IMR-90 (cell line): Measurements from ENCODE around the gene EMC9. TPM values are rescaled to one million over a fixed set of nuclear protein-coding genes. Genes with fewer than 3 reads are reported as not detected.

Experiments
- ATAC-seq: fragments of 200-7000 bp; cut with Tn5 transposase; 2 replicates; pipeline ENCODE4 v1.9.1; 2020; ENCODE audit warnings: low read depth, mild to moderate bottlenecking, moderate library complexity
- BruUV-seq: library from RNA; stranded (reverse); fragments of 400-500 nt; replicated peaks from 2 replicates; lab custom pipeline; 2021; lab: Mats Ljungman, UMichigan
- CTCF ChIA-PET: fragments of 300-600 bp; formaldehyde crosslinking; extraction: SDS; loops from one replicate; lab custom pipeline; 2021; ENCODE audit warnings: antibody characterized with exemption; lab: Yijun Ruan, JAX
- POLR2A ChIA-PET: fragments of 300-600 bp; sonication (Branson Sonifier 250); formaldehyde crosslinking; loops from one replicate; lab custom pipeline; 2022; ENCODE audit warnings: antibody characterized with exemption; ENCODE audit not compliant: unreplicated experiment; lab: Charles Lee
- DNase-seq: peaks from one replicate; pipeline ENCODE4 v3.0.0; 2013
- H2AFZ ChIP-seq: replicated peaks from 2 replicates; pipeline ENCODE3; 2013; ENCODE audit warnings: low read length, mild to moderate bottlenecking; ENCODE audit not compliant: poor library complexity
- H2AK5ac ChIP-seq: 2 replicates; pipeline ENCODE4 v1.6.1; 2013; ENCODE audit warnings: low read depth, low read length, inconsistent platforms
- H2AK9ac ChIP-seq: replicated peaks from 2 replicates; pipeline ENCODE3; 2013; ENCODE audit warnings: mild to moderate bottlenecking, low read depth, low read length, moderate library complexity; ENCODE audit not compliant: poor library complexity
- H2BK120ac ChIP-seq: 2 replicates; pipeline ENCODE4 v1.6.1; 2013; ENCODE audit warnings: low read depth, low read length, inconsistent platforms
- H2BK15ac ChIP-seq: 3 replicates; pipeline ENCODE4 v1.6.1; 2013; ENCODE audit warnings: low read depth, low read length, inconsistent platforms
- H2BK20ac ChIP-seq: 2 replicates; pipeline ENCODE4 v1.6.1; 2013; ENCODE audit warnings: low read depth, mild to moderate bottlenecking, inconsistent platforms, low read length, moderate library complexity
- H2BK5ac ChIP-seq: 2 replicates; pipeline ENCODE4 v1.6.1; 2013; ENCODE audit warnings: mild to moderate bottlenecking, low read depth, low read length, inconsistent platforms; ENCODE audit not compliant: poor library complexity, severe bottlenecking
- H3K14ac ChIP-seq: replicated peaks from 2 replicates; pipeline ENCODE4 v1.6.1; 2013; ENCODE audit warnings: low read depth, low read length, inconsistent platforms
- H3K18ac ChIP-seq: 2 replicates; pipeline ENCODE4 v1.6.1; 2013; ENCODE audit warnings: low read depth, low read length, control low read depth
- H3K23ac ChIP-seq: 2 replicates; pipeline ENCODE4 v1.6.1; 2013; ENCODE audit warnings: low read depth, low read length, inconsistent platforms
- H3K27ac ChIP-seq: 2 replicates; pipeline ENCODE4 v1.5.1; 2013; ENCODE audit warnings: mild to moderate bottlenecking, control low read depth, low read length; ENCODE audit not compliant: insufficient read depth
- H3K27me3 ChIP-seq: 2 replicates; pipeline ENCODE4 v1.6.1; 2013; ENCODE audit warnings: low read length; ENCODE audit not compliant: control insufficient read depth, insufficient read depth
- H3K36me3 ChIP-seq: 2 replicates; pipeline ENCODE4 v1.6.1; 2013; ENCODE audit warnings: low read length, mixed read lengths; ENCODE audit not compliant: control insufficient read depth, insufficient read depth
- H3K4ac ChIP-seq: 2 replicates; pipeline ENCODE4 v1.6.1; 2013; ENCODE audit warnings: low read depth, low read length, inconsistent platforms
- H3K4me1 ChIP-seq: 2 replicates; pipeline ENCODE4 v1.6.1; 2013; ENCODE audit warnings: low read length, mixed read lengths; ENCODE audit not compliant: control insufficient read depth, insufficient read depth
- H3K4me2 ChIP-seq: 2 replicates; pipeline ENCODE4 v1.6.1; 2013; ENCODE audit warnings: low read depth, mild to moderate bottlenecking, control low read depth, low read length, moderate library complexity
- H3K4me3 ChIP-seq: 2 replicates; pipeline ENCODE4 v1.5.1; 2013; ENCODE audit warnings: low read depth, mild to moderate bottlenecking, control low read depth, low read length, moderate library complexity; ENCODE audit not compliant: insufficient read depth
- H3K56ac ChIP-seq: 2 replicates; pipeline ENCODE4 v1.6.1; 2013; ENCODE audit warnings: low read length, inconsistent platforms; ENCODE audit not compliant: insufficient read depth; ENCODE audit errors: extremely low read depth
- H3K79me1 ChIP-seq, 2 experiments: 2 replicates each; pipeline ENCODE4 v1.6.1; 2013; ENCODE audit warnings: low read length in 2 of 2, inconsistent platforms in 1 of 2, low read depth in 1 of 2
- H3K9ac ChIP-seq: 2 replicates; pipeline ENCODE4 v1.6.1; 2013; ENCODE audit warnings: low read depth, low read length, control low read depth
- H3K9me1 ChIP-seq: 2 replicates; pipeline ENCODE4 v1.6.1; 2013; ENCODE audit warnings: low read length, inconsistent platforms; ENCODE audit not compliant: insufficient read depth
- H3K9me3 ChIP-seq: 2 replicates; pipeline ENCODE4 v1.6.1; 2013; ENCODE audit warnings: low read length; ENCODE audit not compliant: control insufficient read depth, insufficient read depth
- H4K20me1 ChIP-seq: 2 replicates; pipeline ENCODE4 v1.6.1; 2013; ENCODE audit warnings: low read length, inconsistent platforms; ENCODE audit not compliant: insufficient read depth
- H4K5ac ChIP-seq: 2 replicates; pipeline ENCODE4 v1.6.1; 2013; ENCODE audit warnings: mild to moderate bottlenecking, low read depth, low read length, control low read depth
- H4K8ac ChIP-seq, 2 experiments: 2 replicates each; pipeline ENCODE4 v1.6.1; 2013; ENCODE audit warnings: low read depth in 2 of 2, low read length in 2 of 2, control low read depth in 1 of 2, inconsistent platforms in 1 of 2
- H4K91ac ChIP-seq: 2 replicates; pipeline ENCODE4 v1.6.1; 2013; ENCODE audit warnings: low read depth, low read length, inconsistent platforms; ENCODE audit not compliant: insufficient read depth
- BHLHE40 ChIP-seq: fragments of 150-350 bp; IDR thresholded peaks from 2 replicates; pipeline ENCODE4 v1.6.1; 2016; ENCODE audit warnings: mild to moderate bottlenecking, low read depth, low read length
- CEBPB ChIP-seq: IDR thresholded peaks from 2 replicates; pipeline ENCODE4 v1.6.1; 2012; ENCODE audit warnings: low read depth, low read length, improper control_type of control experiment
- ELK1 ChIP-seq: fragments of 150-350 bp; IDR thresholded peaks from 2 replicates; pipeline ENCODE4 v1.6.1; 2016; ENCODE audit warnings: low read depth, mild to moderate bottlenecking, low read length, moderate library complexity, borderline replicate concordance
- FOS ChIP-seq: fragments of 150-350 bp; IDR thresholded peaks from 2 replicates; pipeline ENCODE4 v1.6.1; 2016; ENCODE audit warnings: low read depth, low read length
- MAZ ChIP-seq: IDR thresholded peaks from 2 replicates; pipeline ENCODE4 v1.6.1; 2012; ENCODE audit warnings: low read depth, mild to moderate bottlenecking, low read length, improper control_type of control experiment, moderate library complexity, borderline replicate concordance
- MXI1 ChIP-seq: IDR thresholded peaks from 2 replicates; pipeline ENCODE4 v1.6.1; 2012; ENCODE audit warnings: low read depth, mild to moderate bottlenecking, low read length, moderate library complexity, borderline replicate concordance
- NFE2L2 ChIP-seq: fragments of 150-350 bp; IDR thresholded peaks from 2 replicates; pipeline ENCODE4 v1.6.1; 2016; ENCODE audit warnings: low read depth, mild to moderate bottlenecking, low read length
- POLR2A ChIP-seq: IDR thresholded peaks from 2 replicates; pipeline ENCODE4 v1.6.1; 2012; ENCODE audit warnings: mild to moderate bottlenecking, low read depth, low read length
- RAD21 ChIP-seq: IDR thresholded peaks from 2 replicates; pipeline ENCODE4 v1.6.1; 2012; ENCODE audit warnings: low read length, improper control_type of control experiment
- RFX5 ChIP-seq: IDR thresholded peaks from 2 replicates; pipeline ENCODE4 v1.8.0; 2012; ENCODE audit warnings: low read depth, mild to moderate bottlenecking, low read length, moderate library complexity
- SMC3 ChIP-seq: fragments of 150-350 bp; IDR thresholded peaks from 2 replicates; pipeline ENCODE4 v1.6.1; 2016; ENCODE audit warnings: low read depth, mild to moderate bottlenecking, antibody characterized with exemption, low read length, moderate library complexity
- WGBS, 2 experiments: methylation state at CpG; one replicate each; pipeline versions ENCODE4 v1.1.5 to v1.1.7; 2013; ENCODE audit warnings: missing lambda C conversion rate in 2 of 2; ENCODE audit not compliant: insufficient read length in 1 of 2; ENCODE audit errors: extremely low coverage in 2 of 2; 5-methylcytosine and 5-hydroxymethylcytosine counted together
- dilution Hi-C: fragments of 300-500 bp; cut with HindIII; formaldehyde crosslinking; loops from one replicate; pipeline ENCODE4 v1.14.3; 2018; ENCODE audit warnings: low sequenced_read_pairs; ENCODE audit not compliant: unreplicated experiment
- in situ Hi-C: fragments of 300-500 bp; cut with MboI; formaldehyde crosslinking; loops from 3 replicates; pipeline ENCODE4 v1.14.3; 2019; ENCODE audit warnings: low sequenced_read_pairs, inconsistent platforms, mixed read lengths
- intact Hi-C: fragments of 100-400 bp; cut with micrococcal nuclease; formaldehyde crosslinking; loops from 2 replicates; pipeline ENCODE4 v1.10.0; 2022
- polyA plus RNA-seq, 3 experiments: library from polyadenylated mRNA; depleted of rRNA; stranded (reverse); fragments of >200 nt; gene quantifications; 2 replicates each; pipeline ENCODE4 v1.2.3, GENCODE V29; 2012; ENCODE audit warnings: low replicate concordance in 1 of 3
- total RNA-seq: library from RNA; depleted of rRNA; stranded (reverse); fragments of >200 nt; gene quantifications from 2 replicates; pipeline ENCODE4 v1.2.3, GENCODE V29; 2012
- TF ChIP-seq, protein P1 (sequence below): conservative IDR thresholded peaks from 2 replicates; pipeline ENCODE4 v1.5.1; 2012; ENCODE audit warnings: mild to moderate bottlenecking, low read depth, low read length, improper control_type of control experiment

Gene EMC9
- total and polyA plus RNA-seq, 2 of the 4 experiments (the other 2 are of a cell fraction), result 15.1 to 19.2 TPM

DNA sequence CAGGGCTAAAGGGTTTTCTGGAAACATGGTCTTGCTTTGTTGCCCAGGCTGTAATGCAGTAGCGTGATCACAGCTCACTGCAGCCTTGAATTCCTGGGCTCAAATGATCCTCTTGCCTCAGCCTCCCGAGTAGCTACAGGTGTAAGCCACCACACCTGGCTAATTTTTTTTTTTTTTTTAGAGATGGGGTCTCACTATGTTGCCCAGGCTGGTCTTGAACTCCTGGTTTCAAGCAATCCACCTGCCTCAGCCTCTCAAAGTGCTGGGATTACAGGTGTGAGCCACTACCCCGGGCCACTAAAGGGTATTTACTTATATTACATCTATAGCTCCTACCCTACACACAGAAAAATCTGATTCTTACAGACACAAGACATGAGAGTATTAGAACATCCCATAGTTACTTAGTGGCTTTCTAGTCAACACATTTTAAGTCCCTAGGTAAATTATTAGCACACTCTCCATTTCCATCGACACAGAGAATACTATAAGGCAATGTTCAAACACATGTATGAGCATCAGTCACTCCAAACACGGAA, 33.0 kb downstream of the EMC9 start:
- Histone ChIP-seq H4K20me1 (no peaks in the 10 kb centered on the region), H3K4me2 (no peak overlapping the region), H2BK120ac (no peak overlapping the region), H3K79me1 (no peaks in the 10 kb centered on the region), H3K9ac (no peak overlapping the region), H4K5ac (no peak overlapping the region), H3K4me1 (no peaks in the 10 kb centered on the region), H3K23ac (no peak overlapping the region), H4K91ac (no peak overlapping the region), H2BK15ac (no peak overlapping the region), H2BK20ac (no peak overlapping the region), H3K27me3 (no peaks in the 10 kb centered on the region), H3K4me3 (no peak overlapping the region), H3K9me1 (no peaks in the 10 kb centered on the region), H3K27ac (no peak overlapping the region), H2AFZ (peak overlapping the region; percentile 77), H2AK5ac (no peak overlapping the region), H2BK5ac (no peak overlapping the region), H3K36me3 (peaks cover 6% of the 10 kb centered on the region), H3K4ac (no peak overlapping the region), H2AK9ac (no peak overlapping the region), H3K56ac (no peak overlapping the region), H3K9me3 (no peaks in the 10 kb centered on the region; the same call in 1 of the 2 replicates), H3K14ac (no peak overlapping the region), H4K8ac (peak overlapping the region in 1 of 2 experiments; percentile 65; a peak in 1 of 4 replicates), H3K18ac (no peak overlapping the region)
- no peak for TF ChIP-seq ELK1
- TF ChIP-seq BHLHE40, result no peak
- TF ChIP-seq SMC3, result no peak
- TF ChIP-seq RAD21, result no peak
- no peak for TF ChIP-seq FOS
- TF ChIP-seq RFX5, result no peak
- TF ChIP-seq CEBPB, result no peak
- no peak for TF ChIP-seq NFE2L2
- TF ChIP-seq, protein P1, sequence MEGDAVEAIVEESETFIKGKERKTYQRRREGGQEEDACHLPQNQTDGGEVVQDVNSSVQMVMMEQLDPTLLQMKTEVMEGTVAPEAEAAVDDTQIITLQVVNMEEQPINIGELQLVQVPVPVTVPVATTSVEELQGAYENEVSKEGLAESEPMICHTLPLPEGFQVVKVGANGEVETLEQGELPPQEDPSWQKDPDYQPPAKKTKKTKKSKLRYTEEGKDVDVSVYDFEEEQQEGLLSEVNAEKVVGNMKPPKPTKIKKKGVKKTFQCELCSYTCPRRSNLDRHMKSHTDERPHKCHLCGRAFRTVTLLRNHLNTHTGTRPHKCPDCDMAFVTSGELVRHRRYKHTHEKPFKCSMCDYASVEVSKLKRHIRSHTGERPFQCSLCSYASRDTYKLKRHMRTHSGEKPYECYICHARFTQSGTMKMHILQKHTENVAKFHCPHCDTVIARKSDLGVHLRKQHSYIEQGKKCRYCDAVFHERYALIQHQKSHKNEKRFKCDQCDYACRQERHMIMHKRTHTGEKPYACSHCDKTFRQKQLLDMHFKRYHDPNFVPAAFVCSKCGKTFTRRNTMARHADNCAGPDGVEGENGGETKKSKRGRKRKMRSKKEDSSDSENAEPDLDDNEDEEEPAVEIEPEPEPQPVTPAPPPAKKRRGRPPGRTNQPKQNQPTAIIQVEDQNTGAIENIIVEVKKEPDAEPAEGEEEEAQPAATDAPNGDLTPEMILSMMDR, result no peak
- no peak for TF ChIP-seq MAZ
- no peak for TF ChIP-seq POLR2A
- TF ChIP-seq MXI1, result no peak
- ATAC-seq (no peak; the same call in 1 of the 2 replicates), DNase-seq (no peak)
- in situ Hi-C loops, result no loop called here
- dilution Hi-C loops, result no loop called here
- intact Hi-C loops, result loop anchor here (1.0 kb wide), 2 partner anchors 50 to 94 kb away; no protein-coding TSS in a partner anchor
- no TSS peak for BruUV-seq
- ChIA-PET CTCF (interaction anchor here (0.5 to 3.9 kb wide), 23 partner anchors 10 to 257 kb away, joined by 3 to 41 read pairs (median 4); partner anchors contain the start of genes CARMIL3, EMC9, IRF9 and PCK2), POLR2A (interaction anchor here (0.7 kb wide), 1 partner anchor 28 kb away, joined by 3 read pairs; no protein-coding TSS in a partner anchor)
- WGBS, 2 experiments, result 100% methylated on average over 1 of the region's 5 CpGs; no CpG with 5 or more reads in 1 of the 2 experiments
